HG03342 (cell line): ENCODE data around the gene CCDC74B.
"Not testable (repeated sequence)": the region's sequence is repeated elsewhere in the genome, so short reads cannot be mapped to it uniquely, and the experiment has no call there.

ENCODE experiments used
- ATAC-seq: cut with Tn5 transposase; IDR thresholded peaks from one replicate; pipeline ENCODE4 v1.9.1; 2021; ENCODE audit warnings: mild to moderate bottlenecking, moderate library complexity; ENCODE audit not compliant: unreplicated experiment

The CCDC74B gene

GRCh38 chr2:130120924-130121323 lies 24.0 kb downstream of the CCDC74B start:
- ATAC-seq = not testable (repeated sequence)

- ATAC-seq = not testable (repeated sequence)
Measured at GRCh38 chr2:130102597-130103363, 42.1 kb downstream of the CCDC74B start.
